Activated naive CD8-positive, alpha-beta T cell treated with anti-CD3 and anti-CD28 coated beads, Interleukin-2, amount 10 ng/mL, durations not matched to agents 7 days and 5 days (primary cell): ENCODE measurements around the gene MTHFD1L. TPM values are rescaled to one million over a fixed set of nuclear protein-coding genes. Genes with fewer than 3 reads are reported as not detected.

Experiments
- ATAC-seq: fragments of 150-1000 bp; cut with Tn5 transposase; one replicate; pipeline ENCODE4 v1.10.0; 2021; ENCODE audit warnings: low read depth, moderate library complexity
- POLR2A ChIA-PET: fragments of 350-600 bp; sonication (Branson Sonifier 250); formaldehyde crosslinking; loops from one replicate; lab custom pipeline; 2021; ENCODE audit warnings: antibody characterized with exemption; lab: Charles Lee
- DNase-seq: peaks from one replicate; pipeline ENCODE4 v3.0.0; 2021
- H3K27ac Mint-ChIP-seq: one replicate; pipeline ENCODE4 v1.8.0; 2022; ENCODE audit warnings: mild to moderate bottlenecking, mixed read lengths
- H3K27me3 Mint-ChIP-seq: one replicate; pipeline ENCODE4 v1.8.0; 2022; ENCODE audit warnings: mild to moderate bottlenecking, moderate library complexity, mixed read lengths
- H3K36me3 Mint-ChIP-seq: one replicate; pipeline ENCODE4 v1.8.0; 2021; ENCODE audit warnings: mild to moderate bottlenecking, mixed read lengths
- H3K4me1 Mint-ChIP-seq: one replicate; pipeline ENCODE4 v1.8.0; 2021; ENCODE audit warnings: mixed read lengths
- H3K4me3 Mint-ChIP-seq: one replicate; pipeline ENCODE4 v1.8.0; 2022; ENCODE audit warnings: mild to moderate bottlenecking, moderate library complexity, mixed read lengths
- H3K9me3 Mint-ChIP-seq: one replicate; pipeline ENCODE4 v1.8.0; 2021; ENCODE audit warnings: mixed read lengths
- total RNA-seq, 2 experiments: library from RNA; stranded (reverse); gene quantifications; one replicate each; pipeline ENCODE4 v1.2.3, GENCODE V29; 2021

MTHFD1L gene
- total RNA-seq, 2 experiments from 2014 or later, result 33.9 to 35.2 TPM

GRCh38 chr6:151063352-151063751 is 197.8 kb downstream of the MTHFD1L start:
- ATAC-seq (no peak), DNase-seq (no peak)
- POLR2A ChIA-PET, result no interaction called here
- Mint-ChIP-seq H3K4me3 (no peak overlapping the region), H3K27ac (no peak overlapping the region), H3K36me3 (peaks cover 21% of the 10 kb centered on the region), H3K27me3 (no peaks in the 10 kb centered on the region), H3K9me3 (no peaks in the 10 kb centered on the region), H3K4me1 (no peaks in the 10 kb centered on the region)

DNA sequence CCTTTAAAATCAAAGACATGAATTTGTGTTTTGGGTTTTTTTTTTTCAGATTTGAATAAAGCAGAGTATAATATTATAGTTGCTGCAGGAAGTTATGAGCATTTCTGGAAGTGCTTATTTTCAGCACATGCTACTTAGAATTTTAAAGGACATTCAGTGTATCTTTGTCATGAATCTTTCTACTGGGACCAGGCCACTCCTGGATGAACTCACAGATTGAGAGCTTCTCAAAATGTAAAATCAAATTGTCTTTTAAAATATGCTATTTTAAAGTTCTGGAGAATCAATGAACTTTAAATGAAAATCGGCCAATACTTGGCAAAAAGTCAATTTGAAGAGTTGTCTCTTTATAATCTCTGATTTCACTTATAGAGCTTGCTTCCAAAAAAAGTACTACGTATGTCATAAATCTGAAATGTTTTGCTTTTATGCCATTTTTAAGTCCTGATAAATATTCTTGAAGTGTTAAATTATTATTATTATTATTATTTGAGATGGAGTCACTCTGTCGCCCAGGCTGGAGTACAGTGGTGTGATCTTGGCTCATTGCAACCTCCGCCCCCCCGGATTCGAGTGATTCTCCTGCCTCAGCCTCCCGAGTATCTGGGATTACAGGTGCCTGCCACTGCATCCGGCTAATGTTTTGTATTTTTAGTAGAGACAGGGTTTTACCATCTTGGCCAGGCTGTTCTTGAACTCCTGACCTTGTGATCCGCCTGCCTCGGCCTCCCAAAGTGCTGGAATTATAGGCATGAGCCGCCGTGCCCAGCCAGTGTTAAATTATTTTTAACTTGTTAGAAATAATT is 198.5 kb downstream of the MTHFD1L start:
- no peak for ATAC-seq
- H3K27ac Mint-ChIP-seq, result no peak overlapping the region
- H3K36me3 Mint-ChIP-seq, result peaks cover 24% of the 10 kb centered on the region
- H3K27me3 Mint-ChIP-seq, result no peaks in the 10 kb centered on the region
- H3K4me1 Mint-ChIP-seq, result no peaks in the 10 kb centered on the region
- H3K4me3 Mint-ChIP-seq, result no peak overlapping the region
- DNase-seq, result no peak
- POLR2A ChIA-PET, result interaction anchor here (0.6 kb wide), 1 partner anchor 60 kb away, joined by 5 read pairs; no protein-coding TSS in a partner anchor
- no peaks in the 10 kb centered on the region for H3K9me3 Mint-ChIP-seq

DNA sequence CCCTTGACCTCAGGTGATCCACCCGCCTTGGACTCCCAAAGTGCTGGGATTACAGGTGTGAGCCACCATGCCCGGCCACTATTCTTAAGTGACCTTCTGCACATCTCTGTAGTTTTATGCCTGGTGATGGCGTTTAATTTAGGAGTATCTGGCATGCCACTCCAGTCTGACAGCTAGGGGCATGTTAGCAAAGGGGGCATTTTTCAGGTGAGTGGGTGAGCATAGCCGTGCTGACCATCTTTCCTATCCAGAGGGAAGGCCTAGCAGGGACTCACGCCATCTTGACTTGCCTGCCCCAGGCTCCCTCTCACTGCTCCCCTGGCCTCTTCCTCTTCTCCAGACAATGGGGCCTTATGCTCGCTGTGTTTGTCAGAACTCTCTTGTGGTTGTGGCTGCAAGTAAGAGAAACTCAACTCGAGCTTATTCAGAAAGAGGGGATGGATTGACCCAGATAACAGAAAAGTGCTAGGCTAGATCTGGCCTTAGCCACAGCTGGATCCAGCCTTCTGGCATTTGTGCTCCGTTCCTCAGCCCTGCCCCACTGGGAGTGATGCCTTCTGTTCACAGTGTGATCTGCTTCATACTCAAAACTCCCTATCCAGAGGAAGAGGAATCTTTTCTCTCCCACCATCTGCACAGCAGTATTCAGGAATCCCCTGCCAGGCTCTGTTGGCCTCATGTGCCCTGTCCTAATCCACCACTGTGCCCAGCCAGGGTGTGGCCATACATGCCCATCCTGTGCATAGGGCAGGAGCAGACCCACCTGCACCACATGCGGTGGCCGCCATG is 199.7 kb downstream of the MTHFD1L start:
- Mint-ChIP-seq H3K9me3 (no peaks in the 10 kb centered on the region), H3K27me3 (no peaks in the 10 kb centered on the region), H3K27ac (no peak overlapping the region), H3K4me3 (no peak overlapping the region), H3K4me1 (no peaks in the 10 kb centered on the region), H3K36me3 (peaks cover 27% of the 10 kb centered on the region)
- POLR2A ChIA-PET, result interaction anchor here (0.6 kb wide), 1 partner anchor 62 kb away, joined by 5 read pairs; no protein-coding TSS in a partner anchor
- no peak for ATAC-seq
- no peak for DNase-seq

GRCh38 chr6:151067684-151068596 is 202.4 kb downstream of the MTHFD1L start:
- POLR2A ChIA-PET, result no interaction called here
- Mint-ChIP-seq H3K36me3 (peaks cover 36% of the 10 kb centered on the region), H3K9me3 (peaks cover 1% of the 10 kb centered on the region), H3K27ac (no peak overlapping the region), H3K4me1 (no peaks in the 10 kb centered on the region), H3K27me3 (no peaks in the 10 kb centered on the region), H3K4me3 (no peak overlapping the region)
- ATAC-seq (no peak), DNase-seq (no peak)

DNA sequence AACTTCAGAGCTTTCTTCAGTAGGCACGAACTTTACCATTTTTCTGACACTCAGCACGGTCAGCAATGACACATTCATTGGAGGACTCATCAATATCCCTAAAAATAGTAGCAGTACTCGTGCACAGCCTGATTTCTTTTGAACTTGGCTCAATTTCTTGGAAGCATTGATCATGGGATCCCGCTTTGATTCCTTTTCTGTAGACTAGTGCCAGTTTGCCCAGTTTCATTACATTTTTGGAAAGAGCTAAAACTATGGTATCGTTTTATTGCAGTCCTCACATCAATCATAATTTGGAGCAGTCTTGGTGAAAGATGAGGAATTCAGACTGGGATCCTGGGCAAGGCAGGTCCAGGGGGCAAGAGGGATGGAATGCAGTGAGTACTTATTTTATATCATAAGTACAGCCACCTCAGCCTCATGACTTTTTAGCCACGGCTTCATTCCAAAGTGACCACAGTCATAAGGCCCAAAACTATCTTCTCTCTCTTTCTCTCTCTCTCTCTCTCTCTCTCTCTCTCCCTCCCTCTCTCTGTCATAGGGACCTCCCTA is 203.3 kb downstream of the MTHFD1L start:
- Mint-ChIP-seq H3K9me3 (peaks cover 1% of the 10 kb centered on the region), H3K27ac (no peak overlapping the region), H3K4me1 (no peaks in the 10 kb centered on the region), H3K4me3 (no peak overlapping the region), H3K36me3 (peaks cover 35% of the 10 kb centered on the region), H3K27me3 (no peaks in the 10 kb centered on the region)
- DNase-seq (no peak), ATAC-seq (no peak)
- POLR2A ChIA-PET, result no interaction called here

GRCh38 chr6:151069641-151070040 is 204.1 kb downstream of the MTHFD1L start:
- no peaks in the 10 kb centered on the region for H3K27me3 Mint-ChIP-seq
- H3K4me1 Mint-ChIP-seq, result no peaks in the 10 kb centered on the region
- peaks cover 35% of the 10 kb centered on the region for H3K36me3 Mint-ChIP-seq
- DNase-seq, result no peak
- no peak overlapping the region for H3K27ac Mint-ChIP-seq
- ATAC-seq, result no peak
- no peak overlapping the region for H3K4me3 Mint-ChIP-seq
- peaks cover 1% of the 10 kb centered on the region for H3K9me3 Mint-ChIP-seq
- POLR2A ChIA-PET, result no interaction called here

GRCh38 chr6:151070631-151071051 is 205.1 kb downstream of the MTHFD1L start:
- H3K27me3 Mint-ChIP-seq, result no peaks in the 10 kb centered on the region
- no peak overlapping the region for H3K27ac Mint-ChIP-seq
- POLR2A ChIA-PET, result no interaction called here
- H3K4me3 Mint-ChIP-seq, result no peak overlapping the region
- no peak for DNase-seq
- peaks cover 32% of the 10 kb centered on the region for H3K36me3 Mint-ChIP-seq
- no peaks in the 10 kb centered on the region for H3K4me1 Mint-ChIP-seq
- peaks cover 1% of the 10 kb centered on the region for H3K9me3 Mint-ChIP-seq
- ATAC-seq, result no peak

- no peaks in the 10 kb centered on the region for H3K27me3 Mint-ChIP-seq
- H3K9me3 Mint-ChIP-seq, result peaks cover 1% of the 10 kb centered on the region
- H3K4me1 Mint-ChIP-seq, result no peaks in the 10 kb centered on the region
- H3K4me3 Mint-ChIP-seq, result no peak overlapping the region
- peaks cover 35% of the 10 kb centered on the region for H3K36me3 Mint-ChIP-seq
- H3K27ac Mint-ChIP-seq, result no peak overlapping the region
- ATAC-seq (no peak), DNase-seq (no peak)
- POLR2A ChIA-PET, result no interaction called here
Measured at GRCh38 chr6:151071295-151071694, 205.8 kb downstream of the MTHFD1L start.

- no peak for ATAC-seq
- Mint-ChIP-seq H3K27ac (no peak overlapping the region), H3K9me3 (peaks cover 1% of the 10 kb centered on the region), H3K36me3 (peaks cover 33% of the 10 kb centered on the region), H3K4me1 (no peaks in the 10 kb centered on the region), H3K4me3 (no peak overlapping the region), H3K27me3 (no peaks in the 10 kb centered on the region)
- POLR2A ChIA-PET, result no interaction called here
- DNase-seq, result no peak
Measured at GRCh38 chr6:151073146-151073545, 207.6 kb downstream of the MTHFD1L start.

- H3K27me3 Mint-ChIP-seq, result no peaks in the 10 kb centered on the region
- no peak for ATAC-seq
- no peaks in the 10 kb centered on the region for H3K4me1 Mint-ChIP-seq
- no peak overlapping the region for H3K4me3 Mint-ChIP-seq
- H3K27ac Mint-ChIP-seq, result no peak overlapping the region
- POLR2A ChIA-PET, result no interaction called here
- H3K36me3 Mint-ChIP-seq, result peaks cover 33% of the 10 kb centered on the region
- peaks cover 1% of the 10 kb centered on the region for H3K9me3 Mint-ChIP-seq
- no peak for DNase-seq
Measured at GRCh38 chr6:151073701-151074100, 208.2 kb downstream of the MTHFD1L start.

- DNase-seq (no peak), ATAC-seq (no peak)
- Mint-ChIP-seq H3K4me1 (no peaks in the 10 kb centered on the region), H3K36me3 (peaks cover 28% of the 10 kb centered on the region), H3K9me3 (peaks cover 1% of the 10 kb centered on the region), H3K4me3 (no peak overlapping the region), H3K27me3 (no peaks in the 10 kb centered on the region), H3K27ac (no peak overlapping the region)
- POLR2A ChIA-PET, result no interaction called here
Measured at GRCh38 chr6:151075005-151075404, 209.5 kb downstream of the MTHFD1L start.

GRCh38 chr6:151075527-151075926 is 210.0 kb downstream of the MTHFD1L start:
- Mint-ChIP-seq H3K4me3 (no peak overlapping the region), H3K27me3 (no peaks in the 10 kb centered on the region), H3K27ac (no peak overlapping the region), H3K36me3 (peaks cover 30% of the 10 kb centered on the region), H3K4me1 (no peaks in the 10 kb centered on the region), H3K9me3 (peaks cover 1% of the 10 kb centered on the region)
- POLR2A ChIA-PET, result no interaction called here
- DNase-seq (no peak), ATAC-seq (no peak)
